DOHH2 (cell line): ENCODE results near the gene MORC1.

Experiments
- CTCF ChIP-seq: fragments of 200-600 bp; sonication (generic); IDR thresholded peaks from one replicate; pipeline ENCODE4 v1.5.1; 2014; ENCODE audit warnings: antibody characterized with exemption, mild to moderate bottlenecking, low read depth, low read length; ENCODE audit not compliant: poor library complexity, severe bottlenecking
- EZH2phosphoT487 ChIP-seq: fragments of 200-600 bp; sonication (generic); IDR thresholded peaks from 2 replicates; pipeline ENCODE4 v1.6.1; 2017; ENCODE audit warnings: borderline replicate concordance, mild to moderate bottlenecking, antibody characterized with exemption, low read length, moderate library complexity, mixed read lengths

GRCh38 chr3:109118584-109118983 lies 650 bp upstream of the MORC1 start:
- TF ChIP-seq CTCF (no peak), EZH2phosphoT487 (no peak)
